ENCODE results near the gene RNF43.
"Not testable (repeated sequence)": the region's sequence is repeated elsewhere in the genome, so short reads cannot be mapped to it uniquely, and the experiment has no call there.

- not testable (repeated sequence) for TF ChIP-seq CTCF (IDR thresholded peaks at IDR 0.05; ENCODE audit: low read depth, low read length, missing input control); ATF3 (IDR thresholded peaks at IDR 0.05); RAD21 (IDR thresholded peaks at IDR 0.05); GABPA (IDR thresholded peaks at IDR 0.05 in 1 of 2, conservative IDR thresholded peaks at IDR 0.05 in 1 of 2); REST (IDR thresholded peaks at IDR 0.05); TAF1 (conservative IDR thresholded peaks at IDR 0.05); SP1 (IDR thresholded peaks at IDR 0.05); RXRA (IDR thresholded peaks at IDR 0.05); FOXA1 (IDR thresholded peaks at IDR 0.05)
Observed at GRCh38 chr17:58397421-58397820, 19.9 kb downstream of the RNF43 start.
